Measurements from ENCODE around the gene SARDH. TPM values are rescaled to one million over a fixed set of nuclear protein-coding genes. Genes with fewer than 3 reads are reported as not detected.

The SARDH gene
- total RNA-seq, 2 experiments from 2014 or later = 5.5 to 5.6 TPM

DNA sequence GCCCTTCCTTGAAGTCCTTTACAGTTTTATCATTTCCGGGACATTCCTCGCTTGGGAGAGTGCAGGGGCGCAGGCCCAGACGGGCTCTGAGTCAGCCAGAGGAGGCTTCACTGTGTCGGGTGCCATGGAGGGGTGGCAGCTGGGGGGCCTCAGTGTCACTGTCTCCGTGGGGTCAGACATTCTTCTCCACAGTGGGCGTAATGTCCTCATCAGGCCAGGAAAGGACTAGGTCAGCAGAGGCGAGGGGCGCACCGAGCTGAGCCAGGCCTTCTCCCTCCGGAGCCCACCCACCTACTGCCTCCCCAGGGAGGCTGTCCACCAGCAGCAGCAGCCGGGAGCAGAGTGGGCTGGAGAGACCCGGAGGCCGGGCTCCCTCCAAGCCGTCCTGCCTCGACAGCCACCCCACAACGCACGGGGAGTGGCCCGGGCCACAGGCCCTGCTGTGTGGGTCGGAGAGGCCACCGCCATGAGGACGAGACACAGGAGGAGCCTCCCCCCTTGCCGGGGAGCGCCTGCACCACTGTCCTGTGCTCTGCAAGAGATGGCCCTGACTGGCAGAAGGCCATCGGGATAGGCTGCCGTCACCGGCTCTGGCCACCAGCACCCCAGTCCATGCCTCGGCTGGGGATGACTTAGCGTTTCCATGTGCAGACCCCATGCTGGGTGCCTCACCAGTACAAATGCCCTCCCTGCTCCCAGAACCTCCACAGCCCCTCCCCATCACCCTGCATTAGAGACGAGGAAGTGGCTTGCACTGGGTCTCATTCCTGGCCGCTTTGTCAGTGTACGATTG lies 26.5 kb downstream of the SARDH start:
- H3K4me1 Mint-ChIP-seq (ENCODE audit: low read depth) = peaks cover 35% of the 10 kb centered on the region
- intact Hi-C loops (cut with micrococcal nuclease) = no loop called here
- TF ChIP-seq, protein P1, sequence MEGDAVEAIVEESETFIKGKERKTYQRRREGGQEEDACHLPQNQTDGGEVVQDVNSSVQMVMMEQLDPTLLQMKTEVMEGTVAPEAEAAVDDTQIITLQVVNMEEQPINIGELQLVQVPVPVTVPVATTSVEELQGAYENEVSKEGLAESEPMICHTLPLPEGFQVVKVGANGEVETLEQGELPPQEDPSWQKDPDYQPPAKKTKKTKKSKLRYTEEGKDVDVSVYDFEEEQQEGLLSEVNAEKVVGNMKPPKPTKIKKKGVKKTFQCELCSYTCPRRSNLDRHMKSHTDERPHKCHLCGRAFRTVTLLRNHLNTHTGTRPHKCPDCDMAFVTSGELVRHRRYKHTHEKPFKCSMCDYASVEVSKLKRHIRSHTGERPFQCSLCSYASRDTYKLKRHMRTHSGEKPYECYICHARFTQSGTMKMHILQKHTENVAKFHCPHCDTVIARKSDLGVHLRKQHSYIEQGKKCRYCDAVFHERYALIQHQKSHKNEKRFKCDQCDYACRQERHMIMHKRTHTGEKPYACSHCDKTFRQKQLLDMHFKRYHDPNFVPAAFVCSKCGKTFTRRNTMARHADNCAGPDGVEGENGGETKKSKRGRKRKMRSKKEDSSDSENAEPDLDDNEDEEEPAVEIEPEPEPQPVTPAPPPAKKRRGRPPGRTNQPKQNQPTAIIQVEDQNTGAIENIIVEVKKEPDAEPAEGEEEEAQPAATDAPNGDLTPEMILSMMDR (IDR thresholded peaks at IDR 0.05) = no peak
- ATAC-seq (no peak), DNase-seq (no peak)
- ChIA-PET CTCF (interaction anchor here (1.3 kb wide), 1 partner anchor 32 kb away, joined by 5 read pairs; no protein-coding TSS in a partner anchor), POLR2A (interaction anchor here (0.6 to 1.1 kb wide), 2 partner anchors 10 to 36 kb away, joined by 3 to 4 read pairs; no protein-coding TSS in a partner anchor)
- H3K27me3 Mint-ChIP-seq = no peaks in the 10 kb centered on the region
- H3K27ac Mint-ChIP-seq = no peak overlapping the region
- no peak overlapping the region for H3K4me3 Mint-ChIP-seq
- no peaks in the 10 kb centered on the region for H3K9me3 Mint-ChIP-seq
- no peaks in the 10 kb centered on the region for H3K36me3 Mint-ChIP-seq (ENCODE audit: low read depth)

DNA sequence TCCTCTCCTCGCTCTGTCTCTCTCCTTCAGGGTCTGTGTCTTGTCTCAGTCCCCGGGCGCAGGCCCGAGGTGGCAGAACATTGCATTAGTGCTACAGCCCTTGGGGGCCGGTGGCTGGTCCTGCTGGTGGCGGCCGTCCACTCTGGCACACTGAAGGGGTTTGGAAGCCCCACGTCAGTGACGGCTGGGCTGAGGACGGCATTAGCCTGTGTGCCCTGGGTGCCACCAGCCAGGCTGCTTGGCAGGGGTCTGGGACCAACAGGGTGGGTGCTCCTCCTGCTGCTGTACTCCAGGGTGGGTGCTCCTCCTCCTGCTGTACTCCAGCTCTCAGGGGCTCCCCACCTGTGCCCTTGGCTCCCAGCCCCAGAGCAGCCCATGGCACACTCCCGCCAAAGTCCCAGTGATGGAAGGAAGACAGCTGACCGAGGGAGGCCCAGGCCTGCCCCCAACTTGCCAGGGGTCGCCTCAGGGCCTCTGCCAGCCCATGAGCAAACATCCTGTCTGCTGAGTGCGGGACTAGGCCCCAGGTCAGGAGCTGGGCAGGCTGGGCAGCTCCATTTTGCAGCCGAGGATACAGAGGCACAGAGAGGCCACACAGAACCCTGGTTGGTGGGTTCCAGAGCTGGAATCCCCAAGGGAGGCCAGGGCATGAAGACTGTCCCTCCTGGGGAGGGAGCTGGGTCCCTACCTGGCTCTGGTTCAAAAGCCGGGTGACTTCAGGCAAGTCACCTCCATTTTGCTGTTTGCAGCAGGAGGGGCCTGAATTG lies 27.3 kb downstream of the SARDH start:
- no peaks in the 10 kb centered on the region for H3K27me3 Mint-ChIP-seq
- intact Hi-C loops (cut with micrococcal nuclease) = no loop called here
- H3K27ac Mint-ChIP-seq = no peak overlapping the region

DNA sequence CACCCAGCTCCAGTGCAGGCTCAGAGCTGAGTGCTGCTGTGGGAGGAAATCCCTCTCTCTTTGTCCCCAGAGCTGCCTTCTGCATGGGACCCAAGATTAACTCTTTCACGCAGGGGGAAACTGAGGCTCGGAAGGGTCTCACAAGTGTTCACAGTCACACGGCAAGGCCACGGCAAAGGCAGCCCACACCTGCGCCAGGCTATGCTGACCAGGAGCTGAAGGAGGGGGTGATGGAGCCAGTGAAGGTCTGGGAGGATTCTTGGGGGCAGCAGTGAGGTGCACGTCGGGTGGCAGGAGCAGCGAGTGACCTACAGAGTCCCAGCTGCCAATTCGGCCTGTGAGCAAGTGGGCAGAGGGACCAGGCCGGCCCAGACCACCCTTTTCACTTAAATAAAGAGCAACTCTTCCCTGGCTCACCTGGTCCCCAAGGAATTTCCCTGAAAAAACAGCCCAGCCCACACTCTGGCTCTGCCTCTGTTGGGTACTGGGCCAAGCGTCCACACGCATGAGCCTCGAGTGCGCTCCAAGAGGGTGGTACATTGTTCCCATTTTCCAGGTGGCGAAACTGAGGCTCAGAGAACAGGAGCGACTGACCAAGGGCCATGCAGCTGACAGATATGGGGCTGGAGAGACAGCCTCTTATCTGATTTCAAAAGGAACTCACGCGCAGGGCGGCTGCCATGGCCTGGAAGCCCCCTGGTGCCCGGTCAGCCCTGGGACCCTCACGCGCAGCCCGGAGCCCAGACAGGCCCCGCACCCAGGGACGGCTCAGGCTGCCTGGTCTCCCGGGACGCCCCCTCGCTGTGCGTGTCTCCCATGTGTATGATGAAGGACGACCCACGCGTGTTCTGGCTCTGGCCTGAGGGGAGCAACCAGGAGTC lies 28.2 kb downstream of the SARDH start:
- H3K4me1 Mint-ChIP-seq (ENCODE audit: low read depth) = peaks cover 33% of the 10 kb centered on the region
- POLR2A ChIA-PET = interaction anchor here (1.1 kb wide), 1 partner anchor 9 kb away, joined by 4 read pairs; no protein-coding TSS in a partner anchor
- no peak overlapping the region for H3K4me3 Mint-ChIP-seq
- DNase-seq = no peak
- CTCF ChIA-PET = interaction anchor here (0.7 to 1.4 kb wide), 5 partner anchors 19 to 107 kb away, joined by 3 to 5 read pairs (median 3); no protein-coding TSS in a partner anchor
- H3K27me3 Mint-ChIP-seq = no peaks in the 10 kb centered on the region
- H3K27ac Mint-ChIP-seq = no peak overlapping the region
- no peaks in the 10 kb centered on the region for H3K9me3 Mint-ChIP-seq
- no peaks in the 10 kb centered on the region for H3K36me3 Mint-ChIP-seq (ENCODE audit: low read depth)
- TF ChIP-seq, protein P1 (IDR thresholded peaks at IDR 0.05) = no peak
- intact Hi-C loops (cut with micrococcal nuclease) = no loop called here
- no peak for ATAC-seq

More for the DNA sequence above, 27.3 kb downstream of the SARDH start:
- no peak for DNase-seq
- H3K4me3 Mint-ChIP-seq = no peak overlapping the region
- H3K36me3 Mint-ChIP-seq (ENCODE audit: low read depth) = no peaks in the 10 kb centered on the region
- POLR2A ChIA-PET = interaction anchor here (0.6 to 1.1 kb wide), 2 partner anchors 10 to 35 kb away, joined by 3 to 4 read pairs; no protein-coding TSS in a partner anchor
- CTCF ChIA-PET = no interaction called here
- TF ChIP-seq, protein P1 (IDR thresholded peaks at IDR 0.05) = no peak
- ATAC-seq = no peak
- peaks cover 35% of the 10 kb centered on the region for H3K4me1 Mint-ChIP-seq (ENCODE audit: low read depth)
- H3K9me3 Mint-ChIP-seq = no peaks in the 10 kb centered on the region

DNA sequence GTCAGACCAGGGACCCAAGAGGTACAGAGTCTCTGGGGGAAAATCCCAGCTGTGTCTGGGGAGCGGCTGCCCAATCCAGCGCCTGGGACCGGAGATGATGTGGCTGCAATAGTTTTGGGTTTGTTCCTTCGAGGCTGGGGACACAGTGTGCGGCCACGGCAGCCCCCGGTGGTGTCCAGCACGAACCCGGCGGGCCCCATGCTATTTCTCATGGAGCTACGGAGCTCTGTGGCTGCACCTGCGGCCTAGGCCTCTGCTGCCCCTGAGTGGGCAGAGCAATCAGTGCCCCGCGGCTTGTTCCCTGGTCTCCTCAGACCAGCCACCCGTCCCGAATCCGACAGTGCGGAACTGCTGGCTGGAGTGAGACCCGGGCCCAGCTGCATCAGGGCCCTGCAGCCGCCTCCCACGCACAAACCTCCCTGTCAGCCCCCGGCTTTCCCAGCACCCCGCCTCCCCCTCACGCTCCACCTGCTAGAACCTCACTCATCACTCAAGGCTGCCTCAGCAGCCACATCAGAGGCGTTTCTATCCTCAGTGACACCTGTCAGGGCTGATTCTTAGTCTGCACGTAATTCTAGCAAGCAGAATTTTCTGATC lies 29.0 kb downstream of the SARDH start:
- intact Hi-C loops (cut with micrococcal nuclease) = no loop called here
- TF ChIP-seq, protein P1 (IDR thresholded peaks at IDR 0.05) = no peak
- H3K36me3 Mint-ChIP-seq (ENCODE audit: low read depth) = no peaks in the 10 kb centered on the region
- H3K27me3 Mint-ChIP-seq = no peaks in the 10 kb centered on the region
- no peak overlapping the region for H3K27ac Mint-ChIP-seq
- peak; percentile 90 for ATAC-seq
- peak; percentile 79 for DNase-seq
- ChIA-PET CTCF (interaction anchor here (0.7 to 1.4 kb wide), 7 partner anchors 18 to 175 kb away, joined by 3 to 5 read pairs (median 3); no protein-coding TSS in a partner anchor), POLR2A (no interaction called here)
- peaks cover 33% of the 10 kb centered on the region for H3K4me1 Mint-ChIP-seq (ENCODE audit: low read depth)
- H3K9me3 Mint-ChIP-seq = no peaks in the 10 kb centered on the region
- H3K4me3 Mint-ChIP-seq = no peak overlapping the region

Data from activated CD8-positive, alpha-beta T cell treated with anti-CD3 and anti-CD28 coated beads for 36 hours (primary cell).